Mesenteric fat pad (tissue), 1 donor: Measurements from ENCODE around the gene USP9Y. TPM values are rescaled to one million over a fixed set of nuclear protein-coding genes. Genes with fewer than 3 reads are reported as not detected.

Experiments
- DNase-seq: peaks from one replicate; pipeline ENCODE4 v3.0.0-alpha.2; 2020; ENCODE audit warnings: low spot score
- total RNA-seq: library from RNA; stranded (reverse); fragmentation: NEBNext Ultra II Directional; extraction: Animal tissue kit (Norgen Biotek cat#: 25700); gene quantifications from one replicate; pipeline ENCODE4 v1.2.1, GENCODE V29; 2021
- donor health status: DM: yes; HTN: yes; CAD: no.

USP9Y gene
- total RNA-seq, 1 donor from 2014 or later: not detected

DNA sequence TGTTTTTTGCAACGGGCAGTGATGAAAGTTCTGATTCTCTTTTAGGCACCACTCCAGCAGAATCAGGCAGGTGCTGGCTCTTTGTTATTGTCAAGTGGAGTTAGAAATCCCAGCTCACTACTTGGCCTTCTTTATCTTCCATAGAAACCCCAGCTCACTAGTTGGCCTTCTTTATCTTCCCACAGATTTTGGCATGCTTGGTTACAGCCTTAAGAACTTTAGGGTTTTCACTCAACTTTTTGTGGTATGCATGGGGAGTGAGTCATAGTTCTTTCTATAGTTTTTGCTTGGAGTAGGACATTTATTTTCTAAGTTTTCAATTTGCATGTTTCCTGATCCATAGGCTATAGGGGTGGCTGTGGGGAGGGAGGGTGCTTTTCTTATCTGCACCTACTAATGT is 55.0 kb downstream of the USP9Y start:
- no peak for DNase-seq

DNA sequence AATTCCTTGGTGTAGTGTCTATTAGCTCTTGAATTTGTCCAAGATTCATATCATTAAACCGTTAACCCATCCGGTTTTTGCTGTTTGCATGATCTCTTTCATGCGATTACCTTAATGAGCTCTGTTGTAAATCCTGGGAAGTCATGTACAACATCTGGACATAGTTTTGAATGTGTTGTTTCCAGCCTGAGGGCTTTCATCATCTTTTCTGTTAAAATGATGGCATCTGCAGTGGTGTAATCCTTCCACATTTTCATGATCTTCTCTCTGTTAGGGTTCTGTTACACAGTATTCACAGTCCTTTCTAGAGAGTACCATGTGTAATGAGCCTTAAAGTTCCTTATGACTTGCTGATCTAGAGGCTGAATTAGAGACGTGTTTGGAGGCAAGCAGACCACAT is 64.9 kb downstream of the USP9Y start:
- no peak for DNase-seq

- DNase-seq: no peak
These were observed 83.5 kb downstream of the USP9Y start for GRCh38 chrY:12784521-12784920.

GRCh38 chrY:12793999-12794398 is 93.0 kb downstream of the USP9Y start:
- no peak for DNase-seq

- no peak for DNase-seq
These were observed 107.0 kb downstream of the USP9Y start for GRCh38 chrY:12808046-12808445.

GRCh38 chrY:12809034-12809433 is 108.0 kb downstream of the USP9Y start:
- no peak for DNase-seq

DNA sequence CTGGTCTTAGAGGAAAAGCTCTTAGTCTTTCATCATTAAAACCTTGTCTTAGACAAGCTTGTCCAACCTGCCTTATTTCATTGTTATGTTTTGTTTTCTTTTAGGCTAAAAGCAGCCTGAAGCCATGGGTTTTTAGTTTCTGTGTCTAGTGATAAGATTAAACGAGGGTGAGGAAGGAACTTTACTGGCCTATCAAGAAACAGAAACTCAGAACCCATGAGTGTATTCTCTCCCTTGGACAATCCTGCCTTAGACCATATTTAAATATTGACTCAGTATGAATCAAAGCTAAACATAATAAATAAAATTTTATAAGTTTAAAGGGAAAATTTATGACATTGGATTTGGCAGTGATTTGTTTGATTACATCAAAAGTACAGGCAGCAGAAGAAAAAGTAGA is 122.4 kb downstream of the USP9Y start:
- DNase-seq: no peak

- no peak for DNase-seq
These were observed 125.8 kb downstream of the USP9Y start for GRCh38 chrY:12826791-12827190.

DNA sequence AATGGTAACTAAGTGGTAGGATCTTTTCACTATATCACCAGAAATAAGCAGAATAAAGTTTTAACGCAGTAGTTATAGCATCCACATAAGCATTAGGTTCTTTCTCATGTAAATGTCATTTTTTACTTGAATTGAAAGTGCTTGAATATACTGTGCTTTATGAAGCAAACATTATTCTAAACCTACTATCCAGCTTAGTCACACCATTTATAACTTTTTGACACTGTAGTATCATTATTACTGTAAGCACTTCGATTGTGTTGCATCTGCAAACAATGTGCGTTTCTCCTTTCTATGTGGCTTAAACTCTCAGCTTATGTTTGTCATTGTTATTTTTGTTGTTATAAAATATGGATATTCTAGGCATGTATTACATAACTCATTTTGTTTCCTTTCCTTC is 132.3 kb downstream of the USP9Y start:
- DNase-seq: no peak

- no peak for DNase-seq
These were observed 136.5 kb downstream of the USP9Y start for GRCh38 chrY:12837550-12837949.

DNA sequence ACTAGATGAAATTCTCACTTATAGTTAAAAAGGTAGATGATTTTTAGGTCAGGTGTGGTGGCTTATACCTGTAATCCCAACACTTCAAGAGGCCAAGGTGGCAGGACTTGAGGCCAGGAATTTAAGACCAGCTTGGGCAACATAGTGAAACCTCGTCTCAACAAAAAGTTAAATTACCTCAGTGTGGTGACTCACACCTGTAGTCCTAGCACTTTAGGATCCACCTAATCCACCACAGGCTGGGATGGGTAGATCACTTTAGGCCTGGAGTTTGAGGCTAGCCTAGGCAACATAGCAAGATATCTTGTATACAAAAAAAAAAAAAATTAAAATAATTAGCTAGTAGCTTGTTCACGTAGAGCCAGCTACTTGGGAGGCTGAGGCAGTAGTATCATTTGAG is 140.3 kb downstream of the USP9Y start:
- DNase-seq: no peak

DNA sequence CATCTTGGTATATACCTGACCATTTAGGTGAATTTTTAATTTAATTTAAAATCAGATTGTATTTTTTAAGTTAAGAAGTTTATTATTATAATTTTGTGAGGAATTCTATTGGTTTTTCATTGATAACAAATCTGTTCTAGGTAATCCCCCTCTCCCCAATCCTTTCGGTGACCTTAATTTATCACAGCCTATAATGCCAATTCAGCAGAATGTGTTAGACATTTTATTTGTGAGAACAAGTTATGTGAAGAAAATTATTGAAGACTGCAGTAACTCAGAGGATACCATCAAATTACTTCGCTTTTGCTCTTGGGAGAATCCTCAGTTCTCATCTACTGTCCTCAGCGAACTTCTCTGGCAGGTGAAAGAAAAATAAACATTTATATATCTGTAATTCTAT is 145.8 kb downstream of the USP9Y start:
- no peak for DNase-seq

DNA sequence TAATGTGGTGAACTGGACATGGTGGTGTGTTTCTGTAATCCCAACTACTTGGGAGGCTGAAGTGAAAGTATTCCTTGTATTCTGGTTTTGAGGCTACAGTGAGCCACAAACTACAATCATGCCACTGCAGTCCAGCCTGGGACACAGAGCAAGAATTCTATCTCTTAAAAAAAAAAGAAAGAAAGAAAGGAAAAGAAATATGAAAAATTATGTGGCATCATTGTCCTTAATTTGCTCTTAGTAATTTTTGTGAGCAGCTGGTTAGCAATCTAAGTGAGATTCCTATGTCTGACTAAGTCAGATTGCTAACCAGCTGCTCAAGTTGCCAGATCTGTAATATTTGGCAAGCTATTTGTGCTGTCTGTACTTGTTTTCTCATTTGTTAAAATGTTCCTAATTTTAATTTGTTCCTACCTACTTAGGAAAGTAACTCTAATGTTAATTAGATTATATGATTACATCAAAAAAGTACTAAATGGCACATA is 154.8 kb downstream of the USP9Y start:
- no peak for DNase-seq

DNA sequence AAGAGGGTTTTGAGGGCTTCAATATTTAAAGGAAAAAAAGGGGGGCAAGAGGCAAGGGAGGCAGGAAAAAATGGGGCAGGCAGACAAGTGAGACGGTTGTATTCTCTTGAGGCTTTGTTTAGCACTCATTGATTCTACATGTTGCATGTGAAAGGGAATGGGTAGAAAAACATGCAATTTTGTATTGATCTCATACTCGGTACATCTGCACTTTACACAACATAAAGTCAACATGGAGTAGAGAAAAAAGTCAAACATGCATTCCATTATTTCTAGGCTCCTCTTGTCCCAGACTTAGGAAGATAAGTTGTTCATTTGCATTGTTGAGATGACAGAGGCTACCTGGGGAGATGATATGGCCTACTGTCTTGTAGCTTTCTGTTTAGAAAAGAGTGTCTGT is 166.9 kb downstream of the USP9Y start:
- no peak for DNase-seq

DNA sequence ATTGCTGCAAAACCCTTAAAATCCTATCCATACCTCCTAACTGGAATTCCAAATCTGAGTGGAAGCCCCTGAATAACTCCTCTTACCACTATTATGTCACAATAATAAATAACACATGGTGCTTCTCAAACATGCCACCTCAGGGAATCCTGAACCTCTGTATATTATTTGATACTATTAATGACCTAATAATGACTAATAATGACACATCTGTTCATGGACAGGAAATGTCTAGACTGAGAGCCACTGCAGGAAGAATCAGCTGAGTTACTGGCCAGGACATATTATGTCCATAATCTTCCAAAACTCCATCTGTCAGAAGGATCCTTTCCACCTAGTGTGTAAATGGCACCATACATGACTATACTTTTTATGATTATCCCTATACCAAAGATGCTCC is 195.9 kb downstream of the USP9Y start:
- no peak for DNase-seq

DNA sequence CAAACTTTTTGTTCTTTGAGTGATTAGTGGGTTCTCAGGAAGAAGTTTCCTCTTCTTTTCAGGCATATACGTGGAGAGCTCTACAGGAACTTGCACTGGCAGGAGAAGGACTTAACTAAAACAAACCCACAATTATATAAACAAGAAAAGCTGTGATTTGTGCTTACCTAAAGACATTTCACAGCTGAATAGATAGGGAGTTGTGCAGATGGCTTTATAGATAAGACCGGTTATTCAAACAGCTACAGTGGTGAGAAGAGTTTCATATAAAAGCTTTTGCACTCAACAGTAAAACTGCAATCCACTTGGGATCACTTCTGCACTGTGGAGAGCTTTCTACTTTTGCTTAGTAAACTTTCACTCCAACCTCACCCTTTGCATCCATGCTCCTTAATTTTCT is 197.6 kb downstream of the USP9Y start:
- no peak for DNase-seq

GRCh38 chrY:12904618-12905516 is 203.8 kb downstream of the USP9Y start, which contains the start of gene DDX3Y:
TSS of gene DDX3Y (plus strand) at chrY:12904868. CDS start at chrY:12904937, 69 bp downstream.
- DNase-seq: no peak

DNA sequence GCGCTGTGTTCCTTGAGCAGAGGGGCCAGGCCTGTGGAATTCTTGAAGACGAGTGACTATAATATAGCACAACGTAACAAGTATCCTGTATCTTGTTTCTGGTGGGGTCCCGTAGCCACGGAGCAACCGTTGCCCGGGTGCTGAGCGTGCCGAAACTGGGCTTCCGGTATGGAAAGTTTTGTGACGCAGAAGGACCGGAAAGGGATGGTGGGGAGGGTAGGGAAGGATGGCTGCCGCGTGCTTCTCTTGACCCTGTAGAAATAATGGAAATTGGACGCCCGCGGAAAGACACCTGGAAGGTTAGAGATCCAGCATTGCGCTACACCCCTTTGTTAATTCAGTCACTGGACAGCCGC is 204.5 kb downstream of the USP9Y start:
- no peak for DNase-seq

- no peak for DNase-seq
These were observed 204.9 kb downstream of the USP9Y start for GRCh38 chrY:12905895-12906294.
